HG02981 (cell line): Measurements from ENCODE around the gene TECPR2.
"Not testable (repeated sequence)": the region's sequence is repeated elsewhere in the genome, so short reads cannot be mapped to it uniquely, and the experiment has no call there.

Experiments used
- ATAC-seq: cut with Tn5 transposase; IDR thresholded peaks from one replicate; pipeline ENCODE4 v1.9.1; 2021; ENCODE audit warnings: mild to moderate bottlenecking, moderate library complexity; ENCODE audit not compliant: unreplicated experiment

The TECPR2 gene

DNA sequence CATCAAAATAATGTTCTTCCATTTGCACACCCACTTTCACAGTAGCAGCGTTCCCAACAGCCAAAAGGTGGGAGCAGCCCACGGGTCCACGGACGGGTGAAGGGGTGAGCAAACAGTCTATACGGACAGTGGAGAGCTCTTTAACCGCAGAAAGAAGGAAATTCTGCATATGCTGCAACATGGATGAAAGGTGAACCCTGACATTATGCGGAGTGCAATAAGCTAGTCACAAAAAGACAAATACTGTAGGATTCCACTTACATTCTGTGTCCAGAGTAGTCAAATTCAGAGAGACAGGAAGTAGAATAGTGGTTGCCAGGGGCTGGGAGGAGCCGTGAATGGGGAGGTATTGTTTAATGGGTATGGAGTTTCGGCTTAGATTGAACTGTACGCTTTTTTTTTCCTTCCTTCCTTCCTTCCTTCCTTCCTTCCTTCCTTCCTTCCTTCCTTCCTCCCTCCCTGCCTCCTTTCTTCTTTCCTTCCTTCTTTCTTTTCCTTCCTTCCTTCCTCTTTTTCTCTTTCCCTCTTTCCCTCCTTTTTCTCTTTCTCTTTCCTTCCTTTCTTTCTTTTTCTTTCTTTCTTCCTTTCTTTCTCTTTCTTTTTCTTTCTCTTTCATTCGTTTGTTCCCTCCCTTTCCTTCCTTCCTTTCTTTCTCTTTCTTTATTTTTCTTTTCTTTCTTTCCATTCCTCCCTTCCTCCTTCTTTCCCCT, 162.6 kb downstream of the TECPR2 start:
- no peak for ATAC-seq

- ATAC-seq: no peak
Observed at GRCh38 chr14:102525929-102526497, 163.3 kb downstream of the TECPR2 start.

DNA sequence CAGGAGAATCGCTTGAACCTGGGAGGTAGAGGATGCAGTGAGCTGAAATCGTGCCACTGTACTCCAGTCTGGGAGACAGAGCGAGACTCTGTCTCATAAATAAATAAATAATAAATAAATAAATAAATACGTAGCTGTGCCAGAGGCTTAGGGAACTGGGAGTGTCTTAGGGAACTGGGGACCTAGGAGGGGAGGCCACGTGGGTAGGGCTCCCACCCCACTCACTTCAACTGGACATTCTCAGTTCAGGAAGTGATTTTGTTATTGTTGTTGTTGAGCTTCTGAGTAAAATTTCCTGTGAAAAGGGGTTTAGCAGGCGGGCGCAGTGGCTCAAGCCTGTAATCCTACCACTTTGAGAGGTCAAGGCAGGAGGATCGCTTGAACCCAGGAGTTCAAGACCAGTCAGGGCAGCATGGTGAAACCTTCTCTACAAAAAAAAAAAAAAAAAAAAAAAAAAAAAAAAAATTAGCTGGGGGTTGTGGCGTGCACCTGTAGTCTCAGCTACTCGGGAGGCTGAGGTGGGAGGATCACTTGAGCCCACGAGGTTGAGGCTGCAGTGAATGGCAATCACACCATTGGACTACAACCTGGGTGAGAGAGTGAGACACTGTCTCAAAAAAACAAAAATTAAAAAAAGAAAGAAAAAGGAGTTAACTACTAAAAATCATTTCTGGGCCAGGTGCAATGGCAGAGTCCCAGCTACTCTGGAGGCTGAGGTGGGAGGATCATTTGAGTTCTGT, 165.9 kb downstream of the TECPR2 start:
- ATAC-seq: no peak

DNA sequence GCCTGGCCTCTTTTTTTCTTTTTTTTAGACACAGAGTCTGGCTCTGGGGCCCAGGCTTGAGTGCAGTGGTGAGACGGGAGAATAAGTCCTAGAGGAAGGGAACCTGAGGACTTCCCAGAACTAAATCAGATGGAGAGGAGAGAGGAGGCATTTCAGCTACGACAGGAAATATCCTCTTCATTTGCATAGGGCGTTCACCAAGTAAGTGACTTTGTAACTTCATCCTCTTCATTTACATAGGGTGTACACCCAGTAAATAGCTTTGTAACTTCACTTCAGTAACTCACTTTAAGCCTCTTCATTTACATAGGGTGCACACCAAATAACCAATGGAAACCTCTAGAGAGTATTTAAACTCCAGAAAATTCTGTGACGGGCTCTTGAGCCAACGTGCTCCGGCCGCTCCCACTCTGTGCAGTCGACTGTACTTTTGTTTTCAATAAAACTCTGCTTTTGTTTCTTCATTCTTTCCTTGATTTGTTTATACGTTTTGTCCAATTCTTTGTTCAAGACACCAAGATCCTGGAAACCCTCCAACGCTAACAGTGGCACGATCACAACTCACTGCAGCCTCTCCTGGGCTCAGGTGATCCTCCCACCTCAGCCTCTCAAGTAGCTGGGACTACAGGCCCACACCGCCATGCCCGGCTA, 168.2 kb downstream of the TECPR2 start:
- ATAC-seq: no peak

DNA sequence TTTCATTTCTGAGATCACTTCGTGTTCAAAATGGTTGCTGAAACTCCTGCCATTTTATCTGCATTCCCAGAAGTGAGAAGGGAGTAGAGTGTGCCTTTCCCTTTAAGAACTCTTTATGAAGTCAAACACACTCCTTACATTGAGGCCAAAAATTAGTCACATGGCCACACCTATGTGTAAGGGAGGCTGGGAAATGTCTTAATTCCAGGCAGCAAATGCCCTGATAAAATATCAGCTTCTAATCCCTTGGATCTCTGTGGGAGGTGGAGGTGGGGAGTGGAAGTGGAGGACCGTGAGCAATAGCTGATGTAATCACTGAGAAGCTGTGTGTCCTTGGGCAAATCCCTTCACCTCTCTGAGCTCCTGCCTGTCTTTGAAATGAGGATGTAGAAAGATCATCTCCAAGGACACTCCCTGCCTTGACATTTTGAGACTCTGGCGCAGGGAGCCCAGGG, 169.5 kb downstream of the TECPR2 start:
- ATAC-seq: no peak

- ATAC-seq: no peak
Observed at GRCh38 chr14:102537981-102538601, 175.3 kb downstream of the TECPR2 start.

GRCh38 chr14:102538602-102539543, 176.1 kb downstream of the TECPR2 start:
- no peak for ATAC-seq

DNA sequence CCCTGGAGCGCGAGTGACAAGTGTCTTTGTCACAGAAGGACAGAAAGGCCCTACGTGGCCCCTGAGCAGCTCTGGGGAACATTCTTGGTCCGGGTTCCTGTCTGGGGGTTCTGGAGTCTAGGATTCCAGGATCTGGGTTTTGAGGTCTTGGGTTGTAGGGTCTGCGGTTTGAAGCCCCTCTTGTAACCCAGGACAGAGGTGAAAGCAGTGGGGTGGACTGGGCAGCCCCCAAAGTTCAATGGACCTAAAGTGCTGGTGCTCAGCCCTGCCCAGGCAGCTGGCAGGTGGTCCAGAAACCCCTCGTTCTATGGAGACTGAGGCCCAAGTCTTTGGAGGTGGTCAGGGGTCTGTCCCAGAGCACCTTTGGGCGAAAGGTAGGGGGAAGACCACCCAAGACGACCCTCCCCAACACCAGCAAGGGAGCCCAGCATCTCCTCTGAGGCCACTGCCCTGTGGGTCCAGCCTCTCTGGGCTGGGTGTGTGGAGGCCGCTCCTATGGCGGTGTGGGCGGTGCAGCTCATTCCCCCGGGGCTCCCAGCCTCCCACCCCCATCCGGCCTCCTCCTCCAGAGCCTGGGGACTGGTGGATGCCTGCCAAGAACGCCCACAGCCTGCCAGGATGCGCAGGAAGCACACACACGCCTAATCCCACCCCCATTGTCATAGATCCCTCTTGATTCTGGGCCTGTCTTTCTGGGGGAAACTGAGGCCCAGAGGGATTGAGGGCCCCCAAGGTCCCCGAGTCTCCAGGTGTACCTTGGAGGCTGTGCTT, 177.0 kb downstream of the TECPR2 start:
- no peak for ATAC-seq

DNA sequence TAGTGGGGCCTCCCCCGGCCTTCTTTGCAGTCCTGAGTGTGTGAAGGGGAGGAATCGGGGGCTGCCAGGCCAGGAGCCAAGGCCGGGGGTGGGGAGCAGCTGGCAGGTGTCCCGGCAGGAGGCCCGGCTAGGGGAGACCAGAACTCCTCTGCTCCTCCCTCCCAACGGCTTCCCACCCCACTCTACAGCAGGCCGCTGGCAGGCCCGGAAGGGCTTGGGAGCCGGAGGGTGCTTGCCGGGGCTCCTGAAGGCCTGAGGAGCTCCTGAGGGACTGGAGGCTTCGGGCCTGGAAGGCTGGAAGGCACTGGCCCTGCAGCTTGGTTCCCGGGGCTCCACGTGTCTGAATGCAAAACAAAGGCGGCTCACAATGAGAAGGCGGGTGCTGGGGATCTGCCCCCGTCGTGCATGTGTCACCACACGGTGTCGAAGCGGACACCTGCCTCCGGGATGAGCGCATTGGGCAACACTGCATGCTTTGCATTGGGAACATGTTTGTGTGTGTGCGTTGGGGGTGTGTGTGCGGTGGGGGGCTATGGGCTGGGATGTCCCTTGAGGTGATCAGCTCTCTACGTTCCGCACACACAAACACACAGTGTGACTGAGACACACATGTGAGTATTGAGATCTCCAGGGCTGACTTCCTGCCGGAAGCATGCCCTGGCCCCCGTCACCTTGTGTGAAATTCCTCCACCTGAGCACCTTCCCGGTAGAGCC, 177.7 kb downstream of the TECPR2 start:
- ATAC-seq: no peak

DNA sequence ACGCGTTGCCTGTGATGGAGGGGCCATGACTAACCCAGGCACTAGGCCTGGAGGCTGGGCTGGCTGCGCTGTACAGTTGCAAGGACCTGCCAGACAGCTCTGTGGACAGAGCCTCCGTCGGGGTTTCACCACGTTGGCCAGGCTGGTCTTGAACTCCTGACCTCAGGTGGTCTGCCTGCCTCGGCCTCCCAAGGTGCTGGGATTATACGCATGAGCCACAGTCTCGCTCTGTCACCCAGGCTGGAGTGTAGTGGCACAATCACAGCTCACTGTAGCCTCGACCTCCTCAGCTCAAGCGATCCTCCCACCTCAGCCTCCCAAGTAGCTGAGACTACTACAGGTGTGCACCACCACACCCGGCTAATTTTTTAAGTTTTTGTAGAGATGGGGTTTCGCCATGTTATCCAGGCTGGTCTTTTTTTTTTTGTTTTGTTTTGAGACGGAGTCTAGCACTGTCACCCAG, 178.3 kb downstream of the TECPR2 start:
- ATAC-seq: not testable (repeated sequence)

DNA sequence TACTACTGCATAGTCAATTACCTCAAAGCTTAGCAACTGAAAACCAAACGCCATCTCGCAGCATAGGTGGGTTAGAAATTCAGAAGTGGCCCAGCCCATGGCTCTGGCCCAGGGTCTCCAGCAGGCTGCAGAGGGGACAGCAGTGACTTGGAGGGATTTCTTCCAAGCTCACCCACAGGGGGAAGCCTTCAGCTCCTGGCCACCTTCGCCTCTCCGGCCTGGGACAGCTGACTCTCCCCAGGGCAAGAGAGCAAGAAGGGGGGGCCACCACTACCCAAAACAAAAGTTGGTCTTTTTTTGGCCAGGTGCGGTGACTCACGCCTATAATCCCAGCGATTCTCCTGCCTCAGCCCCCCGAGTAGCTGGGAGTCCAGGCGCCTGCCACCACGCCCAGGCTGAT, 179.0 kb downstream of the TECPR2 start:
- ATAC-seq: no peak

- no peak for ATAC-seq
Observed at GRCh38 chr14:102544046-102544746, 181.5 kb downstream of the TECPR2 start.

- ATAC-seq: no peak
Observed at GRCh38 chr14:102544747-102545460, 182.2 kb downstream of the TECPR2 start.

DNA sequence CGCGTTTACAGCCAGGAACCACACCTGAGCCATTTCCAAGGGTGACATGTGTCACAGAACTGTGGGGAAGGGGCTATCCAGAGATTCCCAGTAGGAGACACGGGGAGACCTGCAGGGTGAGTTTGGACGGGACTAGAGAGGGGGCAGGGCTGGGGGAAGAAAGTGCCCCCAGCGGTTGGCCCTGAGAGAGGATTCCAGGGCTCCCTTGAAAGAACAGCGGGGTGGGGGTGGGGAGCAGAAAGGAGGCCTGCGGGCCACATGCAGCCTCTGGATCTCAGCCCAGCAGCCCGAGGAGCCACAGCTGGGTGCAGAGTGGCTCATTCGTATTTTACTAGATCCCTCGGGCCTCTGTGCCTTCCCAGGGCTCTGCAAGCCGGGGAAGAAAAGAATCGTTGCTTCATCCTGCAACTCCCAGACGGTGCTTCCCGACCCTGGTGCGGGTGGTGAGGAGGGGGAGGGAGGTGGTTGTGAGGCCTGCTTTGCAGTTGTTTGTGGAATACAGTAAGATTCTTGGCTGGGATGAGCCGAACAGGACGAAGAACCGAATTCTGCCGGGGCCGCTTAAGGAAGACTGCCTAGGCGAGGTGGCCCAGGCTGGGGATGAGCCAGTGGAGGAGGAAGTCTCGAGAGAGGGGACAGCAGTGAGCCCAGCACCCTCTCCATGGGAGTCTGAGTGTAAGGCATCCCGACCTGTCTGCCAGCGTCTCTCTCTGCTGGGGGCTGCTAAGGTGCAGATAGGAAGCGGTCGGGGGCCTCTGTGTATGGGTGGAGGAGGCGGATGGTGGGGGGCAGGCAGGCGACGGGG, 182.9 kb downstream of the TECPR2 start:
- ATAC-seq: no peak

- no peak for ATAC-seq
Observed at GRCh38 chr14:102548616-102549240, 186.0 kb downstream of the TECPR2 start.

DNA sequence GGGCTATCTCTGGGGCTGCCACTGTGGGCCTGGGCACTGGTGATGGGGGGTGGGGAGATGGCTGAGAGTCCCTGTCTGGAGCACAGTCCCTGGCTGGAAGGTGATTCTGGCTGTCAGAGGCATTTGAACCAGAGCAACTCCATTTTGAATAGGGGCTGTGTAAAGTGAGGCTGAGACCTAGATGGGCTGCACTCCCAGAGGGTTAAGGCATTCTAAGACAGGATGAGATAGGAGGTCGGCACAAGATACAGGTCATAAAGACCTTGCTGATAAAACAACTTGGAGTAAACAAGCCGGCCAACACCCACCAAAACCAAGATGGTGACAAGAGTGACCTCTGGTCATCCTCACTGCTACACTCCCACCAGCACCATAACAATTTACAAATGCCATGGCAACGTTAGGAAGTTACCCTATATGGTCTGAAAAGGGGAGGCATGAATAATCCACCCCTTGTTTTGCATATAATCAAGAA, 188.2 kb downstream of the TECPR2 start:
- ATAC-seq: not testable (repeated sequence)
